SK-N-SH (cell line): ENCODE data around the gene NFIX.

Source experiments
- EZH2phosphoT487 ChIP-seq: fragments of 200-600 bp; sonication (generic); IDR thresholded peaks from 2 replicates; pipeline ENCODE4 v1.6.1; 2017; ENCODE audit warnings: low read depth, mixed run types, mild to moderate bottlenecking, antibody characterized with exemption, moderate library complexity, borderline replicate concordance
- GATA2 ChIP-seq: sonication (generic); formaldehyde crosslinking; IDR thresholded peaks from 2 replicates; pipeline ENCODE4 v1.5.0; 2020; ENCODE audit warnings: mild to moderate bottlenecking, missing genetic modification reagents
- JUND ChIP-seq: IDR thresholded peaks from 2 replicates; pipeline ENCODE4 v1.4.0; 2012
- POLR2AphosphoS5 ChIP-seq: IDR thresholded peaks from 2 replicates; pipeline ENCODE4 v1.6.1; 2012; ENCODE audit warnings: low read depth, low read length
- SMC3 ChIP-seq: IDR thresholded peaks from 2 replicates; pipeline ENCODE4 v1.6.1; 2012; ENCODE audit warnings: low read depth, low read length, improper control_type of control experiment
- TF ChIP-seq, protein P1 (sequence below): IDR thresholded peaks from 2 replicates; pipeline ENCODE4 v1.6.1; 2012; ENCODE audit warnings: mild to moderate bottlenecking, low read depth, low read length, moderate library complexity
- TF ChIP-seq, protein P2 (sequence below): fragments of 200-600 bp; sonication (generic); IDR thresholded peaks from 2 replicates; pipeline ENCODE4 v1.6.1; 2017; ENCODE audit warnings: antibody characterized with exemption, mild to moderate bottlenecking, moderate library complexity

DNA sequence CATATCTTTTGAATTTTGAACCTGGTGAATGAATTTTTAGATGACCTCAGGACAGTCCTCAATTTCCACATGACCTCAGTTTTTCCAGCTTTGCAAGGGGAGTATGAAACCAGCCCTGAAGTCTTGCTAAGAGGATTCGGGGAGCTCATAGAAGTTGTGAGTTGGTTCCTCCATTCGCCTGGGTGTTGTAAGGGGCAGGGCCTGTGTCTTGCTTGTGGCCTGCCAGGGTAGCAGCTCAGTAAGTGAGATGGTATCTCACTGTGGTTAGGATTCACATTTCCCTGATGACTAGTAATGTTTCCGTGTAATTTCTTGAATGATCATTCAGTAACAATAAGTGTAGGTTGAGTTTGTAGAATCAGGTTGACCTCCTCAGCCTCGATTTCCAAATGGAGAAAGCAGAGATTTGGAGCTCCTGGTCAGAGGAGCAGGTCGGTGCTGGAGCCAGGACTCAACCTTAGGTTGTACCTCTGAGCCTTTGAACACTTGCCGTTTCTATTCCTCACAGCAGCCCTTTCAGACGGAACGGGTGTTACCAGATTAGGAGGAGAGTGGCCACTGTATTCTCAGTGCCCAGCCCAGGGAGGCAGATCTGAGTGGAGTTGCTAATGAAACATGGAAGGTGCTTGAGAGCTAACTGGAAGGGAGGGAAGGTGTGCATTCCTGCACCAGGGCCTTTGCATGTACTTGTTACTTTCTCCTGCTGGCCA, 137.4 kb downstream of the NFIX start:
- TF ChIP-seq, protein P1, sequence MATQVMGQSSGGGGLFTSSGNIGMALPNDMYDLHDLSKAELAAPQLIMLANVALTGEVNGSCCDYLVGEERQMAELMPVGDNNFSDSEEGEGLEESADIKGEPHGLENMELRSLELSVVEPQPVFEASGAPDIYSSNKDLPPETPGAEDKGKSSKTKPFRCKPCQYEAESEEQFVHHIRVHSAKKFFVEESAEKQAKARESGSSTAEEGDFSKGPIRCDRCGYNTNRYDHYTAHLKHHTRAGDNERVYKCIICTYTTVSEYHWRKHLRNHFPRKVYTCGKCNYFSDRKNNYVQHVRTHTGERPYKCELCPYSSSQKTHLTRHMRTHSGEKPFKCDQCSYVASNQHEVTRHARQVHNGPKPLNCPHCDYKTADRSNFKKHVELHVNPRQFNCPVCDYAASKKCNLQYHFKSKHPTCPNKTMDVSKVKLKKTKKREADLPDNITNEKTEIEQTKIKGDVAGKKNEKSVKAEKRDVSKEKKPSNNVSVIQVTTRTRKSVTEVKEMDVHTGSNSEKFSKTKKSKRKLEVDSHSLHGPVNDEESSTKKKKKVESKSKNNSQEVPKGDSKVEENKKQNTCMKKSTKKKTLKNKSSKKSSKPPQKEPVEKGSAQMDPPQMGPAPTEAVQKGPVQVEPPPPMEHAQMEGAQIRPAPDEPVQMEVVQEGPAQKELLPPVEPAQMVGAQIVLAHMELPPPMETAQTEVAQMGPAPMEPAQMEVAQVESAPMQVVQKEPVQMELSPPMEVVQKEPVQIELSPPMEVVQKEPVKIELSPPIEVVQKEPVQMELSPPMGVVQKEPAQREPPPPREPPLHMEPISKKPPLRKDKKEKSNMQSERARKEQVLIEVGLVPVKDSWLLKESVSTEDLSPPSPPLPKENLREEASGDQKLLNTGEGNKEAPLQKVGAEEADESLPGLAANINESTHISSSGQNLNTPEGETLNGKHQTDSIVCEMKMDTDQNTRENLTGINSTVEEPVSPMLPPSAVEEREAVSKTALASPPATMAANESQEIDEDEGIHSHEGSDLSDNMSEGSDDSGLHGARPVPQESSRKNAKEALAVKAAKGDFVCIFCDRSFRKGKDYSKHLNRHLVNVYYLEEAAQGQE = no peak
- TF ChIP-seq GATA2 (CRISPR knock-in tag) (no peak), POLR2AphosphoS5 (no peak), SMC3 (no peak), EZH2phosphoT487 (no peak), JUND (no peak)
- TF ChIP-seq, protein P2, sequence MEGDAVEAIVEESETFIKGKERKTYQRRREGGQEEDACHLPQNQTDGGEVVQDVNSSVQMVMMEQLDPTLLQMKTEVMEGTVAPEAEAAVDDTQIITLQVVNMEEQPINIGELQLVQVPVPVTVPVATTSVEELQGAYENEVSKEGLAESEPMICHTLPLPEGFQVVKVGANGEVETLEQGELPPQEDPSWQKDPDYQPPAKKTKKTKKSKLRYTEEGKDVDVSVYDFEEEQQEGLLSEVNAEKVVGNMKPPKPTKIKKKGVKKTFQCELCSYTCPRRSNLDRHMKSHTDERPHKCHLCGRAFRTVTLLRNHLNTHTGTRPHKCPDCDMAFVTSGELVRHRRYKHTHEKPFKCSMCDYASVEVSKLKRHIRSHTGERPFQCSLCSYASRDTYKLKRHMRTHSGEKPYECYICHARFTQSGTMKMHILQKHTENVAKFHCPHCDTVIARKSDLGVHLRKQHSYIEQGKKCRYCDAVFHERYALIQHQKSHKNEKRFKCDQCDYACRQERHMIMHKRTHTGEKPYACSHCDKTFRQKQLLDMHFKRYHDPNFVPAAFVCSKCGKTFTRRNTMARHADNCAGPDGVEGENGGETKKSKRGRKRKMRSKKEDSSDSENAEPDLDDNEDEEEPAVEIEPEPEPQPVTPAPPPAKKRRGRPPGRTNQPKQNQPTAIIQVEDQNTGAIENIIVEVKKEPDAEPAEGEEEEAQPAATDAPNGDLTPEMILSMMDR = no peak
